Mucosa of gallbladder (tissue), 1 donor: Measurements from ENCODE around the gene NLGN1. TPM values are rescaled to one million over a fixed set of nuclear protein-coding genes. Genes with fewer than 3 reads are reported as not detected.

Source experiments
- DNase-seq: peaks from one replicate; pipeline ENCODE4 v3.0.0-alpha.2; 2020; ENCODE audit warnings: low spot score
- total RNA-seq: library from RNA; stranded (reverse); gene quantifications from one replicate; pipeline ENCODE4 v1.2.1, GENCODE V29; 2021
- donor health status: DM: no; HTN: no; CAD: no.

NLGN1 gene
- total RNA-seq, 1 donor from 2014 or later, result 8.8 TPM

DNA sequence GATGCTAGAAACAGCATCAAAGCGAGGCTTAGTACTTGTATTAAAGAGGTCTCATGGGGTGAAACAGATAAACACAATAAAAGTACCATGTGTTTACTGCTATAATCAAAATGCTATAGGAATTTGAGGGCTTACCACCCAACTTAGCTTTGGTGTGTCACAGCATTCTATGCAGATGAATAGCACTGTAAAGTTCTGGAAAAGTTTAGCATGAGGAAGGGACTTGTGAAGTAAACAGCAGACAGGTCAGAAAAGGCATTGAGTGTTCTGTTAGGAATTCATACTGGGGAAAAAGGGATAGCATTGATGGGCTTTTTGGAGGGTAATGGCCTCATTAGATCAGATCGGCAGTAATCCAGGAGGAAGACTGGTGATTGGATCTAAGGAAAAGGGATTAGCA lies 505.3 kb downstream of the NLGN1 start:
- DNase-seq, result no peak

DNA sequence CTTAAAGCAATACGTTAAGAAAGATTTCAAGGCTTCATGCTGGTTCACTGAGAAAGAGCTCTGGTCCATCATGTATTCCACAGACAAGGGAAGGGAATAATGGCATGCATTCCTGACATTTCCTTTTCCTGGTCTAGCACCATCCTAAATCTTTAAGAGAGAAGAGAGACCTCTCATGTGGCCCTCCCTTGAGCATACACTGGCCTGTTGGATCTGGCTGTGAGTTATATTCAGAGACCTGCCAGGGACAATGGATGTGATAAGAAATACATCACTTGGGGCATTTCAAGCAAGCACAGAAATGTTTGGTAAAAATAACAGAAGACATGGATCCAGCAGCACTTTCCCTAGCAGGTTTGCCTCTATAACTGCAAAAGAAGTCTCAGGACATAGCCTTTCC lies 507.8 kb downstream of the NLGN1 start:
- DNase-seq, result no peak

DNA sequence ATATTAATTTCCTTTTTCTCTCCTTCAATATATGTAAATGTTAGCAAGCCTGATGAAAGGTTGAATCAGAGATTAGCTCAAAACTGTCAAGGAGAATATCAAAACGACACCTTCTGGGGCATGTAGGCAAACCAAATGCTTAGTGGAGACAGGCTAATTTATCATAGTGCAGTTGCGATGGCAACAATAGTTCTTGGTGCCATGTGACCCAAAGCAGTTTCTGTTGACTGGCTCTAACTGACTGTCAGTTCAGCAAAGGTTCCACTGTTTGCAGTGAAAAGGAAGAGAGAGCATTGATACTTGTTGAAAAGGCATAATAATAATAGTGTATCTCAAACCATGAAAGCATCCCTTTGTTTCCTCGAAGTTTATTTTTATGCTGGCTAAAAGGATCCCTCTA lies 513.9 kb downstream of the NLGN1 start:
- no peak for DNase-seq

DNA sequence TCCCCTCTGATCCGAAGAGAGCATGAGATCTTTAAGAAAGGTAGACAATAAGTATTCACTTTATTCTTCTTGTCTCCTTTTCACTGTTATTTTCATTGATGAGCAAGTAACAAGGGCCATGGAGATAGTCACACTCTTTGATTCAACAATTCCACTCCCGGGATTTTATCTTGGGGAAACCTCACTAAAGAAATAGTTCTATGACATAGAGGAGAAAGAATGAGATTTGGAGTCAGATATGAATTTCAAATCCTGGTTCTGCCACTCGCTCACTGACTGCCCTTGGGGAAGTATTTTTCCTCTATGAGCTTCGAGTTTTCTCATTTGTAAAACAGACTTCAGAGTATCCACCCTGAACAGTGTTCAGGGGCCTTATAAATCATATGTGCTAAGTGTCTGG lies 514.6 kb downstream of the NLGN1 start:
- DNase-seq, result no peak

DNA sequence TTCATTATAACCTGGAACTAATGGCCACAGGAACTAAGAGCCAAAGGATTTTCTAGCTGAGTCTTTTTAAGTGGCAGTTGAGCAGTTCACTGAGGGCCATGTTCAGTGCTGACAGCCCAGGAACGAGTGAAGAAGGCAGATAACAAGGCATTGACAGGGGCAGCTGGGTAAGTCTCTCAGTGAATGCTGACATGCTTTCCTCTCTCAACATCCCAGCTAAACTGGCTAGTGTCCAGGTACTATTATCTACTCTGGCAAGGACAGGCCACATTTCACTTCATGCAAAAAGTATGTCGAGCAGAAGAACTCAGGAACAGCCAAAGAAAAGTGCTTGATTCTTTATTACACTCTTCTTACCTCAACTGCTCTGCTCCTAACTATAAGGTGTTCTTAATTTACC lies 515.9 kb downstream of the NLGN1 start:
- no peak for DNase-seq

DNA sequence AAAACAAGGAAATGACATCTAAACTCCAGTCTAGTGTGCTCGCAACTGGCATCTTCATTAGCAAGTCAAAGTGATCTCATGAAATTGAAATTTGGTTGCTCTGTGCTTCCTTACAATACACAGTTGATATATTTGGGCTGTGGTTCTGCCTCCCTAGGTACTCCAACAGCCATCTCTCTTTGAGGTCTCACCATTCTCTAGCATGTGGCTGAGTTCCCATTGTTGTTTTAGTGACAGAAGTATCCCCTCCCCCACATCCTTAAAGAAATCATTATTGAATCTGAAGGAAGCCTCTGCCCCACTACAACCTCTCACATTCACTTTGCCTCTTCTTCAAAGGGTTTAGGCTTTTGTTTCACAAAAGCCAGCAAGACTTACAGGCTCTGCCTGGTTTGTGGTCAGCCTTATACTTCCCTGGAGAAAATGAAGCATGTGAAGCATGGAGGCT lies 516.5 kb downstream of the NLGN1 start:
- DNase-seq, result no peak

DNA sequence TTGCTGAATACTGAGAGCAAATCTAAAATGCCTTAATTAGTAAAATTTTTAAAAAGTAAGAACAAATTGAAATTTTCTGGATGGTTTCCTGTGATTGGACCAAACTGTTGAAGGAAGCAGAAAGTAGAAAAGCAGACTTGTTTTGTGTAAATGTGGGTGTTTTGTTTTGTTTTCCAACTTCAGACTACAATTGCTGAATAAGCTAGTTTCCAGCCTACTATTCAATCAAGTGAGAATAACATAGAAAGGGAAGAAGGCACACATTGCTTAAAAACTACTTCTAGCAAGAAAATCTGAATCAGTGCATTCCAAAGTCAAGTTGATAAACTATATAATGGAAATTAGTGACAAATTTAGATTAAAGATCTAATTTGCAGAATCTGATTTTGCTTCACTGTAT lies 519.3 kb downstream of the NLGN1 start:
- DNase-seq, result no peak

DNA sequence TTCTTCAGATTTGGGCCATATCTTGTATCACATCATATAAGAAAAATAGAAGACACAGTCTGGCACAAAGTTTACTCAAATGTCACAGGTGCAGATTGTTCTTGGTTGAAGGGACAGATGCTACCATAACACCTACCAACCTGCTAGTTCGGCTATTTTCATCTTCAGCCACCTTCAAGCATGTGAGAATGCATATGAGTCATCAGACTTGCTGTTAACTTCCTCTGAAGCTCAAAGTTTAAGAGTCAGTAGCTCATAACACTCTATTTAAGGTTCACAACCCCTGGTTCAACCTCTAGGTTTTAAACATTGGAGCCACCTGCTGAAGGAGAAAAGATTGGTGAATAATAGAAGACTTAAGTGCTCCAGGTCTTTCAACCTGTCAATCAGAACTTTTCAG lies 522.8 kb downstream of the NLGN1 start:
- no peak for DNase-seq

DNA sequence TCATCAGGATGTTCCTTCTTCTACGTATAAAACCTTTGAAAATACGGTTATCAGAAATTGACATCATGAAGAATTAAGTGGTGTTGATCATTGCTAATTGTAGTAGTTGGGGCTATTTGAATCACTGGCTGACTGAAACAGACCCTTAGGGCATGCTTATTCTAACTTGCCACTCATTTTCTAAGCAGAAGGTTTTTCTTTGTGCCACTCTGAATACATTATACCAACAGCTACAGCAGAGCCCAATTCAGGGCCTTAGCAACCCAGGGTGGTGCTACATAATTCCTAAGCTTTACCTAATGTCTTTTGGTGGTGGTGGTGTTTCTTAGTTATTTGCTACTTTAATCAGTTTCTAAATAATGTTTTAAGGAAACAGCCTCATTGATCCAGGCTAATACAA lies 524.2 kb downstream of the NLGN1 start:
- no peak for DNase-seq

DNA sequence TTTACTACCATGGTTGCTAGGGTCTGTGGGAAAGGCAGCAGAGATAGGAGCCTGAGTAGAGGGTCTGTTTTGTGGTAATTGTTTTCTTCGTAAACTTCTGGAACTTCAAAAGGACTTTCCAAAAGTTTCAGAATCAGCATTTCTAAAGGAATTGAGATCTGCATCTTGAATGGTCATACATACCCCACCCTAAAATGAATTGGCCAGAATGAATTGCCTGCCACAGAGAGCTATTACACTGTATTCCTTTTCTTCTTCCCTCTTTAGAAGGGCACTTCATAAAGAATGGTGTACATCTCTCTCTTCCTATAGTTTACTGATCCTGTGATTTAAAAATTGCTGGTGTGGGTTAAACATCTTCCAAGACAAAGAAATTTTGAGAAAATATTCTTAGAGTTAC lies 525.7 kb downstream of the NLGN1 start:
- DNase-seq, result no peak

DNA sequence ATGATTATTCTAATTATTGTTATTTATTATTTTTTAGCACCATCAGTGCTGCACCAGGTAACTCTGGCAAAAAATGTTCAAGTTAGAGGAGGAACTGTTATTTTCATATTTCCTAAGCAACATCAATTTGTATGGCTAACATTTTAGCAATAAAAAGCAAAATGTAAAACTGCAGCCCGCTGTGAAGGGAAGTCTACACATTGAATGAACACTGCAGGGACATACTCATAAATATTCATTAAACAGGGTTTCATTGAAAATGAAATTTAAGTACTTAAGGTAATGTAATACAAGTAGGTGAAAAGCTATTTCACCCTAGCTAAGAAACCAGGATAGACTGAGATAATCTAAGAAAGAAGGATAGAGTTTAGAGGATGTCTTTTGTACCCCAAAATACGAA lies 532.7 kb downstream of the NLGN1 start:
- no peak for DNase-seq

DNA sequence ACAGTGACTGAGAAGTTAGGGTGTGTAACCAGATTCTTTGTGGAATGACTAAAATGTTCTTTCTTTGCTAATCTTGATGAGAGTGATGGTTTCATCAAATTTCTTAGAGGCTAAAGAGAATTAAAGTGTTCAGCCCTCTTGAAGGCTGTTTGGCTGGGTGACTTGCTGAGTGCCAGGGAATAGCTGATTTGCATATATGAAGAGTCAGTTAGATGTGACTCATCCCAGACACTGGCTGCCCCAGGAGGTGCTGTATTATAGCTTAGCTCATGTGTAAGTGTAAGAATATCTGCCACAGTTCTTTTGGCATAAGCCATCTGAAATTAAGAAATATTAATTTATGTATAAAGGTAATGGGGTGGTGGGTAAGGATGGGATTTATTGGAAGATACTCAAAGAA lies 535.1 kb downstream of the NLGN1 start:
- no peak for DNase-seq

DNA sequence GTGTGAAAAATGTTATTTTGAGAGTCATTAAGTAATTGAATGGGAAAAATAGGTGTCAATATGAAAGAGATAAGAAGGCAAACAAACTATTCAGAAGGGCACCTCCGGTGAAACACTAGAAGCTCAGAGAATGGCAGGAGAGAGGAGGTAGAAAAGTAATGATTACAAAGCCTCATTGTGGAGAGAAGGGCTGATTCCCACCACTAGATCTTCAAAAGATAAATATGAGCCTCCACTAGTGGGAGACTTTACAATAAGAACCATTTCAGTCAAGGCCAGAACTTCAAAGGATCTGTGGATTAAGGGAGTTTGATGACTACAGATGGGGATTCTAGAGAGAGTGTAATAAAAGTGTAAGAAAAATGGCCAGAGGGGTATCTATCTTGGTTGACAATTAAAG lies 535.6 kb downstream of the NLGN1 start:
- no peak for DNase-seq

DNA sequence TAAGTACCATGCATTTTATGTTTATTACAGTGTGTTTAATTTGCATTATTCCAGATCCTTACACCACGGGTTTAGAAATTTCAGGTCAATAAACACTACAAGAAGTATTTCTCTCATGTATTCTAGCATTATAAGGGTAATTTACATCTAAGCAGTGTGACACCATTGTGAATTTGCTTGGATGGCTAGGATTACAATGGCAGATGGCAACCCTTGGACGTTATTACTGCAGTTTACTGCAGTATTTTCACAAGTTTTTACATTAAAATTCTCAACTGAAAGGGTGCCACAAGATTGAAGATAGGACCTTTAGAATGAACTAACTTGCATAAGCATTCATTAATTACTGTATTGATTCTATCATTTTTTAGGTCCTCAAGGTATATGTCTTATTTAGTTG lies 538.8 kb downstream of the NLGN1 start:
- no peak for DNase-seq

DNA sequence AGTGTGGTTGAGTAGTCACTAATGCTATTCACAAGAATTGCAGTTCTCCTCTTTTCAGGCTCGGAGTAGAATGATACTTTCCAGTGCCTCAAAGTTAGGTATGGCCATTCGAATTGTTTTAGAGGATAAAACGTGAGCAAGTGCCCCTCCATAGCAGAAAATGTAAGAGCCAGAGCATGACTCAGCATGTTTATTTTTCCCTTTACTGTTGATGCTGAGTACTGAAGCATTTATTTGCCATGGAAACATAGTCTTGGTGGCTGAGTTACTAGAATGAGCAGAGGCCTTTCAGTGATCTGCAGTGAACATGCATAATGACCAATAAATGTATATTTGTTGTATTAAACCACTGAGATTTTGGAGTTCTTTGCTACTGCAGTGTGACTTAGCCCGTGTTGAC lies 540.6 kb downstream of the NLGN1 start:
- no peak for DNase-seq

DNA sequence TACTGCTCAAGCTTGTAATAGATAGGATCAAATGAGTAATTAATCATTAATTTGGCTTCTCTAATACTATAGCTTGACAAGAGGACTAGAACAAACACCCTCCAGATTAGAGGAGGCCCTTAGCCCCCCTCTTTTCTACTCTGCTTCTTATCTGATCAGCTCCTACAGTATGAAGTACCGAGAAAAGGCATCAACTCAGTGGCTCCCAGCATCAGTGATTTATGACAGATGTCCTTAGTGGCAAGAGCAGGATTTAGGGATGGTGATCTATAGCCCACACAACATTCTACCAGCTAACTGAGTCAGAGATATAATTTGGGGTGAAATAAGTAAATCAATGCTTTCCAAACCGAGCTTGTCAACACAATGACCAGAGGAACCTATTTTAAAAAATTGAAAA lies 541.1 kb downstream of the NLGN1 start:
- DNase-seq, result no peak

DNA sequence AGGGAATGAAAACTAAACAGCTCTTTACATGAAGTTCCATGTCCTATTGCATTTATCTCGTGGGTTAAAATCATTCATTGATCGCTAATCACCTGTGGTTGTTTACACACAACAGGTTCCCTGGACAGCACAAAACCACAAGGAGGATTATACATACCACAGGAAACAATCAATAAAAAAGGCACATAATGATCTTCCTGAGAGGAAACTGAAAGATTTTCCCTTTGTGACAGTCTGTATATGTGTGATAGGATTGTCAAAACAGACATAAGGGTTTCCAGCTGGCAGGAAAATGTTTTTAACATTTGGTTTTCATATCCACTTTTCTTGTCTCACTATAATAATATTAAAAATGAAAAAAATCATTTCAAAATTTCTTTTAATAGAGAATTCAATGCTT lies 541.8 kb downstream of the NLGN1 start:
- no peak for DNase-seq

DNA sequence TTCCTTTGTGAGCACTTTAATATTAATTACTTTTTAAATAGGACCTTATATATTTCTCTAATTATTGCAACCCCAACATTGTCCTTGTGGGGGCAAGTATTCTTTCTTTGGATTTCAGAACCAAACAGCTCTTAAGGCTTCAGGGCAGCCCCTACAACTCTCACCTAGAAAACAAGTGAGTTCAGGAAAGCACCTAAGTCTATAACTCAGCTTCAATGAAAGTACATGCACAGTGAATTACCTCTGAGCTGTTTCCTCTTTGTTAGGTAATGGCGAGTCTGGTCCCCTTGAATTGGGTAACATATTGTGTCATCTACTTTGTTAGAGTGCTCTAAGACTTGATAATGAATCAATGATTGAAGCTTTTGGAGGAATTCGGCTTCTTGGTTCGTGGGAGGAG lies 545.7 kb downstream of the NLGN1 start:
- DNase-seq, result no peak

DNA sequence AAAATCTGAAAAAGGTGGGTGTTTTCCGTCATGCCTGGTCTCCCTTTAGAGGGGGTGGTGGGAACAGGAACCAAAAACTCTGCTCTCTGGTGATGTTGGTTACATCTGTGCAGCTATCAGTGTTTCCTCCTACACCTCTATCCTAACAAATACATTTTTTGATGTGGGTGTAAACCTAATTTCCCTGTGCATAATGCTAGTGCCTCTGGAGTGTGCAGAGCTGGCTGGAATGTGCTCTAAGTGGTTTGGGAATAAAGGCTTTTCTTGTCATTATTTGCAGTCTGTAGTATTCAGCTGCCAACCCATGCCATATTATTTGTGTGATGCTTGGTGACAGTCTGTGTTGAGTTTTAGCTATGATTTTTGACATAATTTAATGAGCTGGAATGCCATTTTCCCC lies 547.6 kb downstream of the NLGN1 start:
- no peak for DNase-seq

DNA sequence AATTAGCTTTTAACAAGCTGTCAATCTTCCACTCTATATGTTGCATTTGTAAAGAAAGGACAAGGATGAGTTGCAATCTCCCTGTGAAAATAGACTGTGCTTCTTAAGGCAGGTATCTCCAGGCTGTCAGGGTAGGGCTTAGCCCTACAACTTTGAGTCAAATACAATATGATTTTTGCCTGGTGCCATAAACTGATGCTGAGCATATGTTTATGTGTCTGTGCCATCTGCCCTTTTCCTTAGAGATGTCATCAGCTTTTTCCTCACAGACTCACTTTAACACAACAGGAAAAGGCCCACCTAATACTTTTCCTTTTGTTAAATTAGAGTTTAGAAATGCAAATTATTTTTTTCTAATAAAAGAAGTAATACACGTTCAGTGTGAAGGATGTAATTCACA lies 548.3 kb downstream of the NLGN1 start:
- DNase-seq, result no peak

DNA sequence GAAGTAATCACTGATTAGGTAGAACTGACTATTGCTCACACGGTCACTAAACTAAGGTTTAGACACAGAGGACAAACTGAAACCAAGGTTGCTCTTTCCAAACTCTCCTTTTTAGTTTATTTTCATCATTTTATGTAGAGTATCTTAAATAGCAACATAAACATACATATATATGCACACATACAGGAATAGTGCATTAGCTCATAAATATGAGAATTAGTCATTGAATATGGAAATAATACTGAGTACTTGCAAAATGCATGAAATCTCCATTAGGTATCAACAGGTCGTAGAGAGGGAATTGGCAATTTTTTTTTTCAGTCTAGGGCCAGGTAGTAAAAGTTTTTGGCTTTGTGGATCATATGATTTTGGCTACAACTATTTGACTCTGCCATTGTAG lies 557.1 kb downstream of the NLGN1 start:
- no peak for DNase-seq

DNA sequence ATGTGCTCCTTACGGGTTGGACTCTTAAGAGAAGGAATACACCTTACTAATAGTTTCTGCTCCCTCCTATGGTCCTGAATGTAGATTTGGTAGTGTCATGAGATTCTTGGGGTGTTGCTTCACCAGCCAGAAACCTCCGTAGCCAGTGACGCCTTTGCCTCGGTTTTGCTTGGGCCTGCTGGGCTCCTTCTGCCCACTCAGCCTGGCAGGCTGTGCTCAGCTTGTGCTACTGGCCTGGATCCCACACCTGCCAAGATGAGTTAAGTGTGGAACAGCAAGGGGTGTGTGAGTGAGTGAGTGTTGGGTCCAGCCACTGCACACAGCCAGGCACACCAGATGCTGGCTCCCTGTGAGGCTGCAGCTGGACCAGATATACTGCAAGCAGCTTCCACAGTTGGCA lies 560.1 kb downstream of the NLGN1 start:
- DNase-seq, result no peak

DNA sequence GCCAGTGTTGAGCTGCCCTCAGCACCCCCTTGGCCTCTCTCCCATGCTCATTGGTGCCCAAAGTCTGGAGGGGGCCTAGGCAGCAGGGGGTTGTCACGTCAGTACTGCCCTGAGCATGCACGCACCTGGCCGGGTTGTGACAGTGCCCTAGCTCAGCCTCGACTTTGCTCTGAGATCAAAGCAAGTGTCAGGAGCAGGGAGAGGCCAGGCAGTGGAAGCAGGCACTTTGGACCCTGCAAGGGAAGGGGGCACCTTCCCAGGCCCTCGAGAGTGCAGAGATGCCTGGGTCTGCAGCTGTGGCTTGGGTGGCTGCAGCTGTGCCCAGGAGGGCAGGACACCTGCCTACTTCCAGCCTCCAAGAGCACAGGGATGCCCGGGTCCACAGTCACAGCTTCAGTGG lies 561.3 kb downstream of the NLGN1 start:
- no peak for DNase-seq

DNA sequence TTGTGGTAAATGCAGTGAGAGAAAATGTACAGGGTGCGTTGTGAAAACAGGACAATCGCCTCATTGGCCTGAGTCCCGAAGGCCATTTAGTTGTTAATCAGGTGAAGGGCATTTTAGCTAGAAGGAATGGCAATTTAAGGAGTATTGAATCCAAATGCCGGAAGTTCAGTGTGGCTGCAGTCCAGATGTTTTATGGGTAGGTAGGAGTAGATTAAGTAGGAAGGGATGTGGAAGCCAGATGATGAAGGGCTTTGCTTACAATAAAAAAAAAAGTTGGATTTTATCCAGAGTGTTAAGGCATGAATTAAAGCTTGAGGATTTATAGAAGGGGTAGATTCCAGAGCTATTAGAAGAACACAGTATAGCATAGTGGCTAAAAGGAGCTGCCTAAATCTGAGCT lies 572.7 kb downstream of the NLGN1 start:
- DNase-seq, result no peak

DNA sequence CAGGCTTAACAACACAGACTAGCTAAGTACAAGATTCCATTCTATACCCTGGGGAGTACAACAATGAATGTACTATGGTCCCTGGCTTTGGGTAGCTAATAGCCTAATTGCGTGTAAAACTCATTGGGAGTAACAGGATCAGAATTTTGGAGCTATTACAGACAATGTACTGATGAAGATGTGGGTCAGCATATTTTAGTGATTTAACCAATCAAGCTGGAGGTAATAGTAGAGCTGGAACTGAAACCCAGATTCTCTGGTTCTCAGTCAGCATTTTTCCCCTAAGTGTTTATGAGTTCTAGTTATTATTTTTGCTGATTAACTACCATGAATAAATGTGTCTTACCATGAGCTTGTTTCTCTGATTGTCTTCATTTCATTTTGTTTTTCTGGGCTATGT lies 578.7 kb downstream of the NLGN1 start:
- no peak for DNase-seq
